ENCODE results near the gene HSD3B1. TPM values are rescaled to one million over a fixed set of nuclear protein-coding genes. Genes with fewer than 3 reads are reported as not detected.
A peak's percentile ranks its signal among the peaks of the same experiment; 100 is the strongest.
"Not testable (repeated sequence)": the region's sequence is repeated elsewhere in the genome, so short reads cannot be mapped to it uniquely, and the experiment has no call there.

HSD3B1 gene
- total and polyA plus RNA-seq, 11 donors = not detected

GRCh38 chr1:119510046-119510445 is 3.0 kb downstream of the HSD3B1 start:
- Histone ChIP-seq H3K27ac (no peak overlapping the region), H3K4me3 (no peak overlapping the region), H3K9me3 (no peaks in the 10 kb centered on the region), H3K27me3 (no peaks in the 10 kb centered on the region), H3K4me1 (no peaks in the 10 kb centered on the region), H3K36me3 (no peaks in the 10 kb centered on the region)
- 82 to 94% (median 86%) methylated on average over 2 of the region's 2 CpGs for WGBS, 4 donors
- intact Hi-C loops (cut with DNase I) = no loop called here
- no peak for DNase-seq
- TF ChIP-seq CTCF (IDR thresholded peaks at IDR 0.05) = no peak
- no peak for TF ChIP-seq POLR2A (IDR thresholded peaks at IDR 0.05)
- ATAC-seq = no peak

DNA sequence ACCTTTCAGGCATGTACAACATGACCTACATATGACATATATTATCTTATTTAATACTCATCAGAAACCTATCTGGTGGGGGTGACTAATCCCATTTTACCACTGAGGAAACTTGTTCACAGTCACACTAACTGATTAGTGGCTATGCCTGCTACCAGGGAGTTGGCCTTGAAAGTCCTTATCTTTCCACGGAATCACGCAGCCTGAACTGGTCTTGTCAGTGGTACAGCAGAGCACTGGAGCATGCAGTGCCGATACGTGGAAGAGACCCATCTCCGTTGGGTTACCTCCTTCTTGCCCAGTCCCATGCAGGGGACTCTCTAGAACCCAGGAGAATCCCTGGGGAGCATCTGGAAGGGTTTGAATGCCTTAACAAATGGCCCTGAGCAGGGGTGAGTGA is 8.2 kb downstream of the HSD3B1 start:
- ATAC-seq (no peak), DNase-seq (no peak)
- WGBS, 4 donors = 86 to 97% (median 90%) methylated on average over 5 of the region's 5 CpGs
- TF ChIP-seq CTCF (IDR thresholded peaks at IDR 0.05) = no peak
- no peak for TF ChIP-seq POLR2A (IDR thresholded peaks at IDR 0.05)
- H3K36me3 ChIP-seq = no peaks in the 10 kb centered on the region
- no peaks in the 10 kb centered on the region for H3K27me3 ChIP-seq
- no peak overlapping the region for H3K27ac ChIP-seq
- intact Hi-C loops (cut with DNase I) = no loop called here
- H3K9me3 ChIP-seq = no peaks in the 10 kb centered on the region
- H3K4me1 ChIP-seq = peaks cover 0 to 8% (median 0%) of the 10 kb centered on the region in 12 donors
- no peak overlapping the region for H3K4me3 ChIP-seq

GRCh38 chr1:119516247-119516646 is 9.2 kb downstream of the HSD3B1 start:
- peaks cover 0 to 8% (median 0%) of the 10 kb centered on the region in 12 donors for H3K4me1 ChIP-seq
- H3K27me3 ChIP-seq = no peaks in the 10 kb centered on the region
- TF ChIP-seq POLR2A (IDR thresholded peaks at IDR 0.05) (no peak), CTCF (IDR thresholded peaks at IDR 0.05) (no peak)
- DNase-seq = no peak
- no peaks in the 10 kb centered on the region for H3K36me3 ChIP-seq
- H3K27ac ChIP-seq = no peak overlapping the region
- ATAC-seq = no peak
- H3K4me3 ChIP-seq = no peak overlapping the region
- H3K9me3 ChIP-seq = no peaks in the 10 kb centered on the region
- intact Hi-C loops (cut with DNase I) = no loop called here

GRCh38 chr1:119516680-119517079 is 9.7 kb downstream of the HSD3B1 start:
- no peak for TF ChIP-seq POLR2A (IDR thresholded peaks at IDR 0.05)
- Histone ChIP-seq H3K36me3 (no peaks in the 10 kb centered on the region), H3K27me3 (no peaks in the 10 kb centered on the region), H3K4me3 (no peak overlapping the region), H3K27ac (no peak overlapping the region), H3K9me3 (no peaks in the 10 kb centered on the region), H3K4me1 (peaks cover 0 to 8% (median 0%) of the 10 kb centered on the region in 12 donors)
- DNase-seq (no peak), ATAC-seq (no peak)
- 77 to 93% (median 88%) methylated on average over 5 of the region's 5 CpGs for WGBS, 4 donors
- intact Hi-C loops (cut with DNase I) = no loop called here

DNA sequence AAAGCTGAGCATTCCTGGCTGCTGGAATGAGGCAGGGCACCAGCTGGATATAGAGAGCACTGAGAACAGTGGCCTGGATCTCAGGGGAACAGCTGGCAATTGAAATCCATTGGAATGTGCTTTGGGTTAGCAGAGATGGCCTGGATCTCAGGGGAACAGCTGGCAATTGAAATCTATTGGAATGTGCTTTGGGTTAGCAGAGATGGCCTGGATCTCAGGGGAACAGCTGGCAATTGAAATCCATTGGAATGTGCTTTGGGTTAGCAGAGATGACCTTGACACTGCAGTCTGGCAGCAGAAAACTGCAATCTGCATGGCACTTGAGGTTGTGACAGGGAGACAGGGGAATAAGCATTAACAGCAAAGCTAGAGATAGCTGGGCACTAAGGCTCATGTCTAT is 10.7 kb downstream of the HSD3B1 start:
- intact Hi-C loops (cut with DNase I); H3K9me3 ChIP-seq; H3K4me3 ChIP-seq; DNase-seq; H3K27me3 ChIP-seq; H3K27ac ChIP-seq; H3K36me3 ChIP-seq; H3K4me1 ChIP-seq: not testable (repeated sequence)
- peak in 2 of 4 donors; percentile 45 to 54 for ATAC-seq

Measured in heart left ventricle (tissue), 16 donors.